ENCODE results near the gene SHROOM3. TPM values are rescaled to one million over a fixed set of nuclear protein-coding genes. Genes with fewer than 3 reads are reported as not detected.

Gene SHROOM3
- total and polyA plus RNA-seq, 2 of the 13 experiments (the other 11 are each of a cell fraction or from before 2014, with no cell fraction given) = 0.01 TPM; not detected in 1

DNA sequence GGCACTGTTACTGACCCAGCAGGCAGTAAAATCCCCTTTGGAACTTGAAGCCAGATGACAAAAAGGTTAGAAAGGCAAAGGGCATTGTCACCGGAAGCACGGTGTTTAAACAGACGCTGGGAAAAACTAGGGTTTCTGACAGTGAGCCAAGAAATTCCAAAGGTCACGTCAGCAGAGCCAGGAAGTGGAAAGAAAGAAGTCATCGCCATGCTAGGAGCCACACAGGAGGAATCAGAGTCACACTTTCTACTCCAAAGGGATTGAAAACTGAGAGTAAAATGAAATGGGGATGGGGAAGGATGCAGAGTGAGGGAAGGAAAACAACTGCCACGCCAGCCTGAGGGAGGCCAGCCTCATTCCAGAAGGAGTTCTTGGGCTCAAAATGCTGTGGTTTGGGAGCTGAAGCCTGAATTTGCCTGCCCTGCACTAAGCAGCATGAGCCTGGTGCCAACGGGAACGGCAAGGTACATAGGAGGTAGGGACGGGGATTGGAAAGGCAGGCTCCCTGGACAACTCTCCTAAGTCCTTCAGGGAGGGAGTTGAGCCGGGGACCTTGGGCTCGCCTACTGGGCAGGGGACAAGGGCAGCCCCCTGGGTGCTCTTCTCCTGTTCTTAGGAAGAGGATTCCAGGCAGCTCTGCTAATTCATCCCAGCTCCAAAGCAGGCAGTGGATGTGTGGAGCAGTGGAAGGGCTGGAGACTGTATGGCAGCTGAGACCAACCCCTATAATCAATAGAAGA, 396.1 kb downstream of the SHROOM3 start (continued):
- TF ChIP-seq ZBTB21 (CRISPR knock-in tag; IDR thresholded peaks at IDR 0.05) = peak; percentile 49; the same call in 1 of the 2 replicates
- TF ChIP-seq ZNF432 (CRISPR knock-in tag; IDR thresholded peaks at IDR 0.05; ENCODE audit: borderline replicate concordance) = no peak
- TF ChIP-seq MIXL1 (CRISPR knock-in tag; IDR thresholded peaks at IDR 0.05) = no peak
- TF ChIP-seq KLF9 (CRISPR knock-in tag; IDR thresholded peaks at IDR 0.05; ENCODE audit: low read depth) = peak; percentile 80; the same call in 1 of the 2 replicates
- peak; percentile 40; the same call in 1 of the 2 replicates for TF ChIP-seq ZNF552 (CRISPR knock-in tag; IDR thresholded peaks at IDR 0.05; ENCODE audit: borderline replicate concordance)
- peak; percentile 37; the same call in 1 of the 2 replicates for TF ChIP-seq ZMYM3 (CRISPR knock-in tag; IDR thresholded peaks at IDR 0.05)
- no peak for TF ChIP-seq ZNF543 (CRISPR knock-in tag; IDR thresholded peaks at IDR 0.05)
- TF ChIP-seq, protein P1, sequence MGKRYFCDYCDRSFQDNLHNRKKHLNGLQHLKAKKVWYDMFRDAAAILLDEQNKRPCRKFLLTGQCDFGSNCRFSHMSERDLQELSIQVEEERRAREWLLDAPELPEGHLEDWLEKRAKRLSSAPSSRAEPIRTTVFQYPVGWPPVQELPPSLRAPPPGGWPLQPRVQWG (CRISPR knock-in tag; IDR thresholded peaks at IDR 0.05; ENCODE audit: borderline replicate concordance, low read depth) = no peak
- TF ChIP-seq, protein P2, sequence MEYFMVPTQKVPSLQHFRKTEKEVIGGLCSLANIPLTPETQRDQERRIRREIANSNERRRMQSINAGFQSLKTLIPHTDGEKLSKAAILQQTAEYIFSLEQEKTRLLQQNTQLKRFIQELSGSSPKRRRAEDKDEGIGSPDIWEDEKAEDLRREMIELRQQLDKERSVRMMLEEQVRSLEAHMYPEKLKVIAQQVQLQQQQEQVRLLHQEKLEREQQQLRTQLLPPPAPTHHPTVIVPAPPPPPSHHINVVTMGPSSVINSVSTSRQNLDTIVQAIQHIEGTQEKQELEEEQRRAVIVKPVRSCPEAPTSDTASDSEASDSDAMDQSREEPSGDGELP (IDR thresholded peaks at IDR 0.05; ENCODE audit: borderline replicate concordance, low read depth) = peak; percentile 75
- TF ChIP-seq NFYC (CRISPR knock-in tag; IDR thresholded peaks at IDR 0.05) = no peak
- no peak for TF ChIP-seq ZNF235 (CRISPR knock-in tag; IDR thresholded peaks at IDR 0.05; ENCODE audit: borderline replicate concordance)
- peak; percentile 70; the same call in 1 of the 2 replicates for TF ChIP-seq SOX5 (CRISPR knock-in tag; IDR thresholded peaks at IDR 0.05; ENCODE audit: borderline replicate concordance)
- TF ChIP-seq, protein P3, sequence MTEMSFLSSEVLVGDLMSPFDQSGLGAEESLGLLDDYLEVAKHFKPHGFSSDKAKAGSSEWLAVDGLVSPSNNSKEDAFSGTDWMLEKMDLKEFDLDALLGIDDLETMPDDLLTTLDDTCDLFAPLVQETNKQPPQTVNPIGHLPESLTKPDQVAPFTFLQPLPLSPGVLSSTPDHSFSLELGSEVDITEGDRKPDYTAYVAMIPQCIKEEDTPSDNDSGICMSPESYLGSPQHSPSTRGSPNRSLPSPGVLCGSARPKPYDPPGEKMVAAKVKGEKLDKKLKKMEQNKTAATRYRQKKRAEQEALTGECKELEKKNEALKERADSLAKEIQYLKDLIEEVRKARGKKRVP (CRISPR knock-in tag; IDR thresholded peaks at IDR 0.05) = 0 out of 4 replicates have a peak, but pooled peaks of 1 of the 2 experiments have one; percentile 45
- TF ChIP-seq SIN3B (IDR thresholded peaks at IDR 0.05; ENCODE audit: low read length) = no peak
- peak; percentile 30; the same call in 1 of the 2 replicates for TF ChIP-seq ZNF792 (CRISPR knock-in tag; IDR thresholded peaks at IDR 0.05)
- TF ChIP-seq, protein P4, sequence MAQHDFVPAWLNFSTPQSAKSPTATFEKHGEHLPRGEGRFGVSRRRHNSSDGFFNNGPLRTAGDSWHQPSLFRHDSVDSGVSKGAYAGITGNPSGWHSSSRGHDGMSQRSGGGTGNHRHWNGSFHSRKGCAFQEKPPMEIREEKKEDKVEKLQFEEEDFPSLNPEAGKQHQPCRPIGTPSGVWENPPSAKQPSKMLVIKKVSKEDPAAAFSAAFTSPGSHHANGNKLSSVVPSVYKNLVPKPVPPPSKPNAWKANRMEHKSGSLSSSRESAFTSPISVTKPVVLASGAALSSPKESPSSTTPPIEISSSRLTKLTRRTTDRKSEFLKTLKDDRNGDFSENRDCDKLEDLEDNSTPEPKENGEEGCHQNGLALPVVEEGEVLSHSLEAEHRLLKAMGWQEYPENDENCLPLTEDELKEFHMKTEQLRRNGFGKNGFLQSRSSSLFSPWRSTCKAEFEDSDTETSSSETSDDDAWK (CRISPR knock-in tag; IDR thresholded peaks at IDR 0.05) = no peak
- peak; percentile 79 for TF ChIP-seq BORCS8-MEF2B (CRISPR knock-in tag; IDR thresholded peaks at IDR 0.05)
- TF ChIP-seq, protein P5, sequence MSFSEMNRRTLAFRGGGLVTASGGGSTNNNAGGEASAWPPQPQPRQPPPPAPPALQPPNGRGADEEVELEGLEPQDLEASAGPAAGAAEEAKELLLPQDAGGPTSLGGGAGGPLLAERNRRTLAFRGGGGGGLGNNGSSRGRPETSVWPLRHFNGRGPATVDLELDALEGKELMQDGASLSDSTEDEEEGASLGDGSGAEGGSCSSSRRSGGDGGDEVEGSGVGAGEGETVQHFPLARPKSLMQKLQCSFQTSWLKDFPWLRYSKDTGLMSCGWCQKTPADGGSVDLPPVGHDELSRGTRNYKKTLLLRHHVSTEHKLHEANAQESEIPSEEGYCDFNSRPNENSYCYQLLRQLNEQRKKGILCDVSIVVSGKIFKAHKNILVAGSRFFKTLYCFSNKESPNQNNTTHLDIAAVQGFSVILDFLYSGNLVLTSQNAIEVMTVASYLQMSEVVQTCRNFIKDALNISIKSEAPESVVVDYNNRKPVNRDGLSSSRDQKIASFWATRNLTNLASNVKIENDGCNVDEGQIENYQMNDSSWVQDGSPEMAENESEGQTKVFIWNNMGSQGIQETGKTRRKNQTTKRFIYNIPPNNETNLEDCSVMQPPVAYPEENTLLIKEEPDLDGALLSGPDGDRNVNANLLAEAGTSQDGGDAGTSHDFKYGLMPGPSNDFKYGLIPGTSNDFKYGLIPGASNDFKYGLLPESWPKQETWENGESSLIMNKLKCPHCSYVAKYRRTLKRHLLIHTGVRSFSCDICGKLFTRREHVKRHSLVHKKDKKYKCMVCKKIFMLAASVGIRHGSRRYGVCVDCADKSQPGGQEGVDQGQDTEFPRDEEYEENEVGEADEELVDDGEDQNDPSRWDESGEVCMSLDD (CRISPR knock-in tag; IDR thresholded peaks at IDR 0.05; ENCODE audit: borderline replicate concordance) = no peak
- TF ChIP-seq ZFY (CRISPR knock-in tag; IDR thresholded peaks at IDR 0.05) = peak; percentile 22; the same call in 1 of the 2 replicates
- no peak for TF ChIP-seq NFYB (CRISPR knock-in tag; IDR thresholded peaks at IDR 0.05)
- peak; percentile 75 to 91 for TF ChIP-seq POLR2A (IDR thresholded peaks at IDR 0.05; ENCODE audit: insufficient read depth in 1 of 2, low read depth in 2 of 2, low read length in 2 of 2)
- TF ChIP-seq, protein P6, sequence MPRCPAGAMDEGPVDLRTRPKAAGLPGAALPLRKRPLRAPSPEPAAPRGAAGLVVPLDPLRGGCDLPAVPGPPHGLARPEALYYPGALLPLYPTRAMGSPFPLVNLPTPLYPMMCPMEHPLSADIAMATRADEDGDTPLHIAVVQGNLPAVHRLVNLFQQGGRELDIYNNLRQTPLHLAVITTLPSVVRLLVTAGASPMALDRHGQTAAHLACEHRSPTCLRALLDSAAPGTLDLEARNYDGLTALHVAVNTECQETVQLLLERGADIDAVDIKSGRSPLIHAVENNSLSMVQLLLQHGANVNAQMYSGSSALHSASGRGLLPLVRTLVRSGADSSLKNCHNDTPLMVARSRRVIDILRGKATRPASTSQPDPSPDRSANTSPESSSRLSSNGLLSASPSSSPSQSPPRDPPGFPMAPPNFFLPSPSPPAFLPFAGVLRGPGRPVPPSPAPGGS (CRISPR knock-in tag; IDR thresholded peaks at IDR 0.05) = no peak
- TF ChIP-seq MATR3 (CRISPR knock-in tag; IDR thresholded peaks at IDR 0.05) = no peak
- peak; percentile 55 for TF ChIP-seq ZEB1 (IDR thresholded peaks at IDR 0.05; ENCODE audit: insufficient replicate concordance, low read depth)

Measured in HepG2 (cell line).